T-helper 1 cell treated with Interleukin-12 subunit alpha and Interleukin-12 subunit beta and Interleukin-4 antibody, amounts not matched to agents 30 μg/mL and 1 μg/mL, for 36 hours (primary cell): ENCODE measurements around the gene RIMS3.
"Not testable (repeated sequence)": the region's sequence is repeated elsewhere in the genome, so short reads cannot be mapped to it uniquely, and the experiment has no call there.

ENCODE experiments used
- H3K27ac Mint-ChIP-seq: one replicate; pipeline ENCODE4 v1.8.0; 2021; ENCODE audit warnings: mild to moderate bottlenecking, mixed read lengths
- H3K27me3 Mint-ChIP-seq: one replicate; pipeline ENCODE4 v1.8.0; 2021; ENCODE audit warnings: low read depth, mixed read lengths
- H3K36me3 Mint-ChIP-seq: one replicate; pipeline ENCODE4 v1.8.0; 2021; ENCODE audit warnings: low read depth, mixed read lengths
- H3K4me1 Mint-ChIP-seq: one replicate; pipeline ENCODE4 v1.8.0; 2021; ENCODE audit warnings: low read depth, mixed read lengths
- H3K4me3 Mint-ChIP-seq: one replicate; pipeline ENCODE4 v1.8.0; 2021; ENCODE audit warnings: mild to moderate bottlenecking, moderate library complexity, mixed read lengths
- H3K9me3 Mint-ChIP-seq: one replicate; pipeline ENCODE4 v1.8.0; 2021; ENCODE audit warnings: mixed read lengths

RIMS3 gene

DNA sequence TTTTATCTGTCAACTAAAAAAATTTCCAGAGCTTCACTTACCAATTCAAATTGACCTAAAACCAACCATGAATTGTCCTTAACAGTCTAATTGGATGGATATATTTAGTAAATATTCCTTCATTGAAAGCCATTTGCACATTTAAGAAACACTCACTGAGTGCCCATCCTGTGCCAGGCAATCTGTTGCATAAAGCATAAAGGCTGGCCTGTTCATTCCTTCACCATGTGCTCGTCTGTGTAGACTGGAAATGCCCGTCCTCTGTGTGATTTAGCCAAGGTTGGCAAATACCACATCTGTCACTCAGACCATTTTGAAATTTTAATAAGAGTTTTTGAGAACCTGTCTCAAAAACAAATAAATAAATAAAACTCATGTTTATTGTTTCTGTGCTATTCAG, 76.9 kb downstream of the RIMS3 start:
- no peaks in the 10 kb centered on the region for H3K9me3 Mint-ChIP-seq
- peaks cover 9% of the 10 kb centered on the region for H3K27me3 Mint-ChIP-seq
- peaks cover 5% of the 10 kb centered on the region for H3K4me1 Mint-ChIP-seq
- H3K4me3 Mint-ChIP-seq = no peak overlapping the region
- no peaks in the 10 kb centered on the region for H3K36me3 Mint-ChIP-seq
- H3K27ac Mint-ChIP-seq = no peak overlapping the region

DNA sequence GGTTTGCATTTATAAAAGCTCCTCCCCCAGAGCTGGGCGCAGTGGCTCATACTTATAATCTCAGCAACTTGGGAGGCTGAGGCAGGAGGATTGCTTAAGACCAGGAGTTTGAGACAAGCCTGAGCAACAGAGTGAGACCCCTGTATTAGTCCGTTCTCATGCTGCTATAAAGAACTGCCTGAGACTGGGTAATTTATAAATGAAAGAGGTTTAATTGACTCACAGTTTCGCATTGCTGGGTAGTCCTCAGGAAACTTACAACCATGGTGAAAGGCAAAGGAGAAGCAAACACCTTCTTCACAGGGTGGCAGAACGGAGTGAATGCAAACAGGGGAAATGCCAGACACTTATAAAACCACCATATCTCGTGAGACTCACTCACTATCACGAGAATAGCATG, 81.5 kb downstream of the RIMS3 start:
- no peak overlapping the region for H3K27ac Mint-ChIP-seq
- no peak overlapping the region for H3K4me3 Mint-ChIP-seq
- no peaks in the 10 kb centered on the region for H3K4me1 Mint-ChIP-seq
- H3K9me3 Mint-ChIP-seq = no peaks in the 10 kb centered on the region
- no peaks in the 10 kb centered on the region for H3K36me3 Mint-ChIP-seq
- peaks cover 6% of the 10 kb centered on the region for H3K27me3 Mint-ChIP-seq

DNA sequence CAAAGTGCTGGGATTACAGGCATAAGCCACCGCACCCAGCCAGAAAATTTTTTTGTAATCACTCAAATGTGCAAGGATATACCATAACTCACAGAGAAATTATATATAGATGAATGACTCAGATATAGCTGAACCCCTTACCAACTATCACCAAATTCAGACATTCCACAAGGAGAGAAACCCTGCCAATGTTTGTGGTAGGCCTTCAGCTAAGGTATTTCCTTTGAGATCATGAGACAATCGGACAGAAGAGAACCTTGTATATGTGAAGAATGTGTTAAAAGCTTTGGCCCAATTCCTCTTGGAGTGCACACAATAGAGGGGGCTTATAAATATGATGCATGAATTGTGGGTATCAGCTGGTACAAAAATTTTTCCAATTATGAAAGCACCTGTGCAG, 83.4 kb downstream of the RIMS3 start:
- no peaks in the 10 kb centered on the region for H3K36me3 Mint-ChIP-seq
- H3K27me3 Mint-ChIP-seq = peaks cover 3% of the 10 kb centered on the region
- H3K4me1 Mint-ChIP-seq = no peaks in the 10 kb centered on the region

DNA sequence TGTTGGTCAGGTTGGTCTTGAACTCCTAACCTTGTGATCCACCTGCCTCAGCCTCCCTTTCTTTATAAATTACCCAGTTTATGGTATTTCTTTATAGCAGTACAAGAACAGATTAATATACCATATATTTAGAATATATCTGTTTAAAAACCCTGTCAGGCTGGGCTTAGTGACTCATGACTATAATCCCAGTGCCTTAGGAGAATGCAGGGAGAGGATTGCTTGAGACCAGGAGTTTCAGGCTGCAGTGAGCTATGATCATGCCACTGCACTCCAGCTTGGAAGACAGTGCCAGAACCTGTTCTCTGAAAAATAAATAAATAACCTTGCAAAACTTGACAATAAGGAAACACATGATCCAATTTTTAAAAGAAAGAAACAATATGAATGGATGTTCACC, 90.1 kb downstream of the RIMS3 start:
- Mint-ChIP-seq H3K36me3 (no peaks in the 10 kb centered on the region), H3K9me3 (no peaks in the 10 kb centered on the region), H3K27ac (no peak overlapping the region), H3K4me3 (no peak overlapping the region), H3K27me3 (peaks cover 4% of the 10 kb centered on the region), H3K4me1 (no peaks in the 10 kb centered on the region)

More for the DNA sequence above, 83.4 kb downstream of the RIMS3 start:
- H3K27ac Mint-ChIP-seq = no peak overlapping the region
- no peaks in the 10 kb centered on the region for H3K9me3 Mint-ChIP-seq
- no peak overlapping the region for H3K4me3 Mint-ChIP-seq

DNA sequence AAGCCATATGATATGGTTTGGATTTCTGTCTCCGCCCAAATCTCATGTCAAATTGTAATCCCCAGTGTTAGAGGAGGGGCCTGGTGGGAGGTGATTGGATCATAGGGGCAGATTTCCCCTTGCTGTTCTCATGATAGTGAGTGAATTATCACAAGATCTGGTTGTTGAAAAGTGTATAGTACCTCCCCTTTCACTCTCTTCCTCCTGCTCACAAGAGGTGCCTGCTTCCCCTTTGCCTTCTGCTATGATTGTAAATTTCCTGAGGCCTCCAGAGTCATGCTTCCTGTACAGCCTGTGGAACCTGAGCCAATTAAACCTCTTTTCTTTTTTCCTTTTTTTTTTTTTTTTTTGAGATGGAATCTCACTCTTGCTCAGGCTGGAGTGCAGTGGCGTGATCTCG, 90.7 kb downstream of the RIMS3 start:
- not testable (repeated sequence) for H3K9me3 Mint-ChIP-seq, H3K4me3 Mint-ChIP-seq, H3K36me3 Mint-ChIP-seq, H3K27ac Mint-ChIP-seq, H3K4me1 Mint-ChIP-seq, H3K27me3 Mint-ChIP-seq
